Hepatocyte (in vitro differentiated cells): Measurements from ENCODE around the gene DTNBP1.

Experiments
- EZH2 ChIP-seq: fragments of 200-600 bp; sonication (generic); IDR thresholded peaks from 2 replicates; pipeline ENCODE4 v1.6.1; 2016; ENCODE audit warnings: antibody characterized with exemption, mild to moderate bottlenecking, borderline replicate concordance
- EZH2phosphoT487 ChIP-seq: fragments of 200-600 bp; sonication (generic); IDR thresholded peaks from one replicate; pipeline ENCODE4 v1.6.1; 2018; ENCODE audit warnings: antibody characterized with exemption, mild to moderate bottlenecking, low read depth, moderate library complexity; ENCODE audit not compliant: unreplicated experiment, severe bottlenecking
- TF ChIP-seq, protein P1 (sequence below): fragments of 200-600 bp; sonication (generic); IDR thresholded peaks from 2 replicates; pipeline ENCODE4 v1.5.1; 2016; ENCODE audit warnings: antibody characterized with exemption, mild to moderate bottlenecking; ENCODE audit not compliant: poor library complexity

DNA sequence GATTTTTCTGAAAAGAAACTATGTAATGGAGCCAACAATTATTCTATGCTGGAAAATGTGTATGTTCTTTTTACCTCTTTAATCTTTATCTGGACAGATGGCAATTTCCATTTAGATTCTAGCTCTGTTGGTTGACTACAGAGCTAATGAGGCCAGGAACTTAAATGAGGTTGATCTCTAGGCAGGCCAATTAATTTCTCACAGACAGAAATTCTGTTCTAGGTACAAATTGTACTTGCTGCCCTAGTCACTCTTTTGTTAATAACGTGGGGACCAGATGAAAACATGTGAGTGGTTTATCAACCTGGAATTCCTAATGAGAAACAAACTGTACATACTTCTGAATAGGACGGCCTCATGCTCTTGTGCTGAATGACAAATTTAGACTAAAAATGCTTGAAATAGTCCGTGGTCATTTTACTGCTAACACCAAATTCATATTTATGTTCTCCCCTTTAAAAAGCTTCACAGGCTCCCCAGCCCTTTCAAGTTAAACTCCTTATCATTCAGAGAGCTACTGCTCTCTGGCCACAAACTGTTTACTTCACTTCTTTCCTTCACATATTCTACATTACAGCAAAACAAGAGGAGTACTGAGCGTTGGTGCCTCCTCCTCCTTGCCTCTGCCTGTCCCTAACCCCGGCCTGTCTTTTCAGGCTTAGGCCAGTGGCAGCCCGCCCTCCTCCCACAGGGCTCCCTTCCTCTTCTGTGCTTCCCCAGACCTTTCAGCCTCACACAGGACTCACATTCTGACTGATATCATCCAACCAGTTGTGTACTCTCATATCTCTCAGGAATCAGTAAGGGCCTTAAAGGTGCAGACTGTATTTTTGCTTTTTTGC is 41.4 kb downstream of the DTNBP1 start:
- TF ChIP-seq, protein P1, sequence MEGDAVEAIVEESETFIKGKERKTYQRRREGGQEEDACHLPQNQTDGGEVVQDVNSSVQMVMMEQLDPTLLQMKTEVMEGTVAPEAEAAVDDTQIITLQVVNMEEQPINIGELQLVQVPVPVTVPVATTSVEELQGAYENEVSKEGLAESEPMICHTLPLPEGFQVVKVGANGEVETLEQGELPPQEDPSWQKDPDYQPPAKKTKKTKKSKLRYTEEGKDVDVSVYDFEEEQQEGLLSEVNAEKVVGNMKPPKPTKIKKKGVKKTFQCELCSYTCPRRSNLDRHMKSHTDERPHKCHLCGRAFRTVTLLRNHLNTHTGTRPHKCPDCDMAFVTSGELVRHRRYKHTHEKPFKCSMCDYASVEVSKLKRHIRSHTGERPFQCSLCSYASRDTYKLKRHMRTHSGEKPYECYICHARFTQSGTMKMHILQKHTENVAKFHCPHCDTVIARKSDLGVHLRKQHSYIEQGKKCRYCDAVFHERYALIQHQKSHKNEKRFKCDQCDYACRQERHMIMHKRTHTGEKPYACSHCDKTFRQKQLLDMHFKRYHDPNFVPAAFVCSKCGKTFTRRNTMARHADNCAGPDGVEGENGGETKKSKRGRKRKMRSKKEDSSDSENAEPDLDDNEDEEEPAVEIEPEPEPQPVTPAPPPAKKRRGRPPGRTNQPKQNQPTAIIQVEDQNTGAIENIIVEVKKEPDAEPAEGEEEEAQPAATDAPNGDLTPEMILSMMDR, result no peak
- TF ChIP-seq EZH2phosphoT487 (no peak), EZH2 (no peak)
